ENCODE results near the gene KCNK17. TPM values are rescaled to one million over a fixed set of nuclear protein-coding genes. Genes with fewer than 3 reads are reported as not detected.

The KCNK17 gene
- total RNA-seq, 1 experiment from 2014 or later, result not detected

- no peaks in the 10 kb centered on the region for H3K9me3 Mint-ChIP-seq (ENCODE audit: unreplicated experiment)
- no peak for DNase-seq
- no peaks in the 10 kb centered on the region for H3K4me1 Mint-ChIP-seq (ENCODE audit: low read depth, unreplicated experiment)
- H3K36me3 Mint-ChIP-seq (ENCODE audit: insufficient read depth, unreplicated experiment), result no peaks in the 10 kb centered on the region
- CTCF ChIA-PET, result no interaction called here
- no peak for TF ChIP-seq CTCF (IDR thresholded peaks at IDR 0.05; ENCODE audit: insufficient read depth in 1 of 2, low read depth in 1 of 2, low read length in 1 of 2, severe bottlenecking in 1 of 2, unreplicated experiment in 1 of 2)
- no peaks in the 10 kb centered on the region for H3K9me3 ChIP-seq
- H3K4me1 ChIP-seq, result no peaks in the 10 kb centered on the region
- no peaks in the 10 kb centered on the region; the same call in 1 of the 2 replicates for H3K27me3 ChIP-seq (replicated peaks; ENCODE audit: control insufficient read depth, insufficient read depth, low read length)
- H3K27me3 Mint-ChIP-seq (ENCODE audit: insufficient read depth, unreplicated experiment), result peaks cover 7% of the 10 kb centered on the region
- POLR2A ChIA-PET, result no interaction called here
- H3K36me3 ChIP-seq (ENCODE audit: control insufficient read depth, insufficient read depth, low read length), result no peaks in the 10 kb centered on the region
- H3K4me3 ChIP-seq (ENCODE audit: low read depth, low read length), result no peak overlapping the region
- intact Hi-C loops (cut with micrococcal nuclease; ENCODE audit: unreplicated experiment), result no loop called here
- no TSS peak for BruUV-seq (replicated peaks)
- no peak overlapping the region for H3K4me3 Mint-ChIP-seq (ENCODE audit: unreplicated experiment)
- H3K27ac Mint-ChIP-seq (ENCODE audit: unreplicated experiment), result no peak overlapping the region
These were observed 29.2 kb upstream of the KCNK17 start for GRCh38 chr6:39343396-39343870.

- H3K9me3 ChIP-seq, result no peaks in the 10 kb centered on the region
- Mint-ChIP-seq H3K27ac (ENCODE audit: unreplicated experiment) (no peak overlapping the region), H3K36me3 (ENCODE audit: insufficient read depth, unreplicated experiment) (no peaks in the 10 kb centered on the region), H3K4me1 (ENCODE audit: low read depth, unreplicated experiment) (no peaks in the 10 kb centered on the region), H3K27me3 (ENCODE audit: insufficient read depth, unreplicated experiment) (peaks cover 9% of the 10 kb centered on the region), H3K4me3 (ENCODE audit: unreplicated experiment) (no peak overlapping the region), H3K9me3 (ENCODE audit: unreplicated experiment) (no peaks in the 10 kb centered on the region)
- H3K4me3 ChIP-seq (ENCODE audit: low read depth, low read length), result no peak overlapping the region
- TF ChIP-seq CTCF (IDR thresholded peaks at IDR 0.05; ENCODE audit: insufficient read depth in 1 of 2, low read depth in 1 of 2, low read length in 1 of 2, severe bottlenecking in 1 of 2, unreplicated experiment in 1 of 2), result no peak
- intact Hi-C loops (cut with micrococcal nuclease; ENCODE audit: unreplicated experiment), result no loop called here
- DNase-seq, result no peak
- H3K4me1 ChIP-seq, result no peaks in the 10 kb centered on the region
- H3K36me3 ChIP-seq (ENCODE audit: control insufficient read depth, insufficient read depth, low read length), result no peaks in the 10 kb centered on the region
- CTCF ChIA-PET, result no interaction called here
- BruUV-seq (replicated peaks), result no TSS peak
- no peaks in the 10 kb centered on the region; the same call in 1 of the 2 replicates for H3K27me3 ChIP-seq (replicated peaks; ENCODE audit: control insufficient read depth, insufficient read depth, low read length)
- POLR2A ChIA-PET, result no interaction called here
These were observed 28.6 kb upstream of the KCNK17 start for GRCh38 chr6:39342692-39343395.

GRCh38 chr6:39341937-39342336, 27.7 kb upstream of the KCNK17 start:
- intact Hi-C loops (cut with micrococcal nuclease; ENCODE audit: unreplicated experiment), result no loop called here
- ChIA-PET CTCF (no interaction called here), POLR2A (no interaction called here)
- Histone ChIP-seq H3K36me3 (ENCODE audit: control insufficient read depth, insufficient read depth, low read length) (no peaks in the 10 kb centered on the region), H3K4me3 (ENCODE audit: low read depth, low read length) (no peak overlapping the region), H3K27me3 (replicated peaks; ENCODE audit: control insufficient read depth, insufficient read depth, low read length) (no peaks in the 10 kb centered on the region; the same call in 1 of the 2 replicates), H3K9me3 (no peaks in the 10 kb centered on the region), H3K4me1 (no peaks in the 10 kb centered on the region)
- no TSS peak for BruUV-seq (replicated peaks)
- Mint-ChIP-seq H3K27me3 (ENCODE audit: insufficient read depth, unreplicated experiment) (peaks cover 12% of the 10 kb centered on the region), H3K36me3 (ENCODE audit: insufficient read depth, unreplicated experiment) (no peaks in the 10 kb centered on the region), H3K27ac (ENCODE audit: unreplicated experiment) (no peak overlapping the region), H3K9me3 (ENCODE audit: unreplicated experiment) (no peaks in the 10 kb centered on the region), H3K4me3 (ENCODE audit: unreplicated experiment) (no peak overlapping the region), H3K4me1 (ENCODE audit: low read depth, unreplicated experiment) (no peaks in the 10 kb centered on the region)
- DNase-seq, result no peak
- no peak for TF ChIP-seq CTCF (IDR thresholded peaks at IDR 0.05; ENCODE audit: insufficient read depth in 1 of 2, low read depth in 1 of 2, low read length in 1 of 2, severe bottlenecking in 1 of 2, unreplicated experiment in 1 of 2)

Data from Caco-2 (cell line).